ENCODE results near the gene SCN3A.

SCN3A gene

GRCh38 chr2:165044505-165045303 lies 159.1 kb downstream of the SCN3A start:
- DNase-seq = peak; percentile 6

Measured in fibroblast of skin of right quadriceps (primary cell).